GM18873 (cell line): ENCODE data around the gene DCAF7.

Experiments
- ATAC-seq: cut with Tn5 transposase; IDR thresholded peaks from one replicate; pipeline ENCODE4 v1.9.1; 2021; ENCODE audit warnings: mild to moderate bottlenecking, moderate library complexity, moderate number of reproducible peaks; ENCODE audit not compliant: unreplicated experiment, low FRiP score

The DCAF7 gene

GRCh38 chr17:63549946-63550816, at the start of gene DCAF7:
TSS of gene DCAF7 (plus strand) at chr17:63550477. CDS start at chr17:63550678, 201 bp downstream.
- peak; percentile 95 for ATAC-seq

DNA sequence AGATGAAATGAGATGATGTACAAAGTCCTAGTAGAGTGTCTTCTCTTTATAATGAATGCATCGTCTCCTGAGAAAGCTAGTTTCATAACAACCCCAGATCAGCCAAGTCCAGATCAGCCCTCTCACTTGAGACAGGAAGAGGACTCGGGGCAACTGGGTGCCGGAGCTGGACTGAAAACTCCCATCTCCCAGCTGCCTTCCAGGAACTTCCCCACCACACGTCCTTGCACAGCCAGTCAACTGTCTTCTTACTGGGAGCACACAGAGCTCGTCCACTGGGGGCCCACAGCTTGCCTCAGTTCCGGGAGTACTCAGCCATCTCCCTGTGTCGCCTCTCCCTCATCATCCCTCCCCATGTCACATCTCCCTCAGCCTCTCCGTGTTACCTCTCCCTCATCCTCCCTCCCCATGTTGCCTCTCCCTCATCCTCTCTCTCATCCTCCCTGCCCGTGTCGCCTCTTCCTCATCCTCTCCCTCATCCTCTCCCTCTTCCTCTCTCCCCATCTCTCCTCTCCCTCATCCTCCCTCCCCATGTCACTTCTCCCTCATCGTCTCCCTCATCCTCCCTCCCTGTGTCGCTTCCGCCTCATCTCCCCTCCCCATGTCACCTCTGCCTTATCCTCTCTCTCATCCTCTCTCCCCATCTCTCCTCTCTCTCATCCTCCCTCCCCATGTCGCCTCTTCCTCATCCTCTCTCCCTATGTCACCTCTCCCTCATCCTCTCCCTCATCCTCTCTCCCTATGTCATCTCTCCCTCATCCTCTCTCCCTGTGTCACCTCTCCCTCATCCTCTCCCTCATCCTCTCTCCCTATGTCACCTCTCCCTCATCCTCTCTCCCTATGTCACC, 49.5 kb upstream of the DCAF7 start:
- no peak for ATAC-seq

GRCh38 chr17:63503341-63503705, 47.0 kb upstream of the DCAF7 start:
- no peak for ATAC-seq

GRCh38 chr17:63504261-63504660, 46.0 kb upstream of the DCAF7 start:
- ATAC-seq = no peak

DNA sequence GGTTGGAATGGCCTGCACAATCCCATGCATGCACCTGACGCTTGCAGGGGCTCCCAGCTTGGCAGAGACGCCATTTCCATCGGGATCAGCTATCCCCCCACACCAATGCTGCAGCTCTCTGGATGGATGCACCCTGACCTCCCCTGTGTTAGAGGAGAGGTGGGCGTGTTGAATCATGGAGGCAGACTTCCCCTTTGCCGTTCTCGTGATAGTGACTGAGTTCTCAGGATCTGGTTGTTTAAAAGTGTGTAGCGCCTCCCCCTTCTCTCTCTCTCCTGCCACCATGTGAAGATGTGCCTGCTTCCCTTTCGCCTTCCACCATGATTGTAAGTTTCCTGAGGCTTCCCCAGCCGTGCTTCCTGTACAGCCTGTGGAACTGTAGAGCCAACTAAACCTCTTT, 44.9 kb upstream of the DCAF7 start:
- no peak for ATAC-seq

- no peak for ATAC-seq
Observed at GRCh38 chr17:63506627-63507026, 43.6 kb upstream of the DCAF7 start.

GRCh38 chr17:63511331-63511730, 38.9 kb upstream of the DCAF7 start:
- no peak for ATAC-seq

GRCh38 chr17:63512388-63512787, 37.9 kb upstream of the DCAF7 start:
- no peak for ATAC-seq

DNA sequence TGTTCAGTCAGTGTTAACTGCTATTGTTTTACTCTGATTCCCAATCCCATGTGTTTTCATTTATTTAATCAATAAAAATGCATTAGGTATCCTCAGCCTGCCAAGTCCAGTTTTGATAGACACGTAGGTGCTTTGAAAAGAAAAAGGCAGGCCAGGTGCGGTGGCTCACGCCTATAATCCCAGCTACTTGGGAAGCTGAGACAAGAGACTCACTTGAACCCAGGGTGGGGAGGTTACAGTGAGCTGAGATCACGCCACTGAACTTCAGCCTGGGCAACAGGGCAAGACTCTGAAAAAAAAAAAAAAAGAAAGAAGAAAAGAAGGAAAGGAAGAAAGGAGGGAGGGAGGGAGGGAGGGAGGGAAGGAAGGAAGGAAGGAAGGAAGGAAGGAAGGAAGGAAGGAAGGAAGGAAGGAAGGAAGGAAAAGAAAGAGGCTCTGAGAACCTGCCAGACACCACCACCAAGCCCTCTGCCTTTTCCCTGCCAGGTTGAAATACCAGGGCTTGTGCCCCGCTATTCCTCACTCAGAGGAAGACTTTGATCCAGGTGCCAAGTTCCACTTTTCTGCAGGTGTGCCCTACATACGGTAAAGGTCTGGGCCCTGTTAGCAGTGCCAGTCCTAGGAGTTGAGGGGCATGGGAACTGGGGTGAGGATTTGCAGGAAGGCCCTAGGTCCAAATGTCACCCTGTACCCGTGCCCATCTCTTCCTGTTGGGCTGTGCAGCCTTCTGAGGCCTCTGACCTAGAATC, 37.2 kb upstream of the DCAF7 start:
- ATAC-seq = no peak

DNA sequence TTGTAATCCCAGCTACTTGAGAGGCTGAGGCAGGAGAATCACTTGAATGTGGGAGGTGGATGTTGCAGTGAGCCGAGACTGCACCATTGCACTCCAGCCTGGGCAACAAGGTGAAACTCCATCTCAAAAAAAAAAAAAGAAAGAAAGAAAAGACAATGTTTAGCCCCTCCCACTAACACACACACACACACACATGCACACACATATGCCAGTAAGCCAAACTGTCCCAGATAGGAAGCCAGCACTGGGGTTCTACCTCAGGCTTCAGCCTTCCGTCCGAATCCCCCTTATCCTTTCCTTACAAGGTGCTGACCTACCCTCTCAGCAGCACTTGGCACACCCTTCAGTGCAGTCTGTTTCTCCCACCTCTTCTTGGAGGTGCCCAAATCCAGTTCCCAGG, 35.8 kb upstream of the DCAF7 start:
- no peak for ATAC-seq

DNA sequence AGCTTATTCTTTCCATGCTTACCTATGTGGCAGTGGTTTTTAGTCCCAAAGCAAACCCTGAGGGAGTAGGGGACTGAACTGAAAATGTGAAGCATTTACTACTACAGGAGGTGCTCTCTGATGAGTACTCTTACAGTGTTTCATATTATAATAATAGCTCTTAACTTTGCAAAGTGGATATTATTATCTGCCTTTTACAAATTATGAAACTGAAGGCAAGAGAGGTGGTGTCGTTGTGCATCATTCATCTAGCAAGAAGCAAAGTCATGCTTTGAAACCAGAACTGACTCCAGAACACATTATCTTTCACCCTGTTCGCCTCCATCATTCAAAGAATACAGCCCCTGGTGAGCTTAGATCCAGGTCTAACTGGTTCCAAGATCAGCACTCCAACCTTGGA, 35.3 kb upstream of the DCAF7 start:
- ATAC-seq = no peak

DNA sequence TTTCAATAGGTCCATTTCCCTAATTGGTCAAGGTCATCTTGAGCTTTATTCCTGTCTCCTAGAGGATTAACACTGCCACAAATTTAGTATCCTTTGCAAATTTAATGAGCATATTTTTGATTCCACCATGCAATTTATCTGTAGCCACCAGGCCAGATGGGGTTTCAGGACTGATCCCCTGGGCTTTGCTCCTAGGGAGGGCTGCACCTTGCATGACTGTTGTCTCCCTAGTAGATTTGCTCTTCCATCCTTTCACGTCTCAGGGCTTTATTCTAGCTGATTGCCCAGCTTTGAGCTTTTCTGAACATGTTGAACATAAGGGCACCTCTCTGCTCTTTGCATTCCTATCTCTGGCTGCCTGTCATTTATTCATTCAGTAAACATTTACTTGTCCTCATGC, 34.9 kb upstream of the DCAF7 start:
- ATAC-seq = no peak

DNA sequence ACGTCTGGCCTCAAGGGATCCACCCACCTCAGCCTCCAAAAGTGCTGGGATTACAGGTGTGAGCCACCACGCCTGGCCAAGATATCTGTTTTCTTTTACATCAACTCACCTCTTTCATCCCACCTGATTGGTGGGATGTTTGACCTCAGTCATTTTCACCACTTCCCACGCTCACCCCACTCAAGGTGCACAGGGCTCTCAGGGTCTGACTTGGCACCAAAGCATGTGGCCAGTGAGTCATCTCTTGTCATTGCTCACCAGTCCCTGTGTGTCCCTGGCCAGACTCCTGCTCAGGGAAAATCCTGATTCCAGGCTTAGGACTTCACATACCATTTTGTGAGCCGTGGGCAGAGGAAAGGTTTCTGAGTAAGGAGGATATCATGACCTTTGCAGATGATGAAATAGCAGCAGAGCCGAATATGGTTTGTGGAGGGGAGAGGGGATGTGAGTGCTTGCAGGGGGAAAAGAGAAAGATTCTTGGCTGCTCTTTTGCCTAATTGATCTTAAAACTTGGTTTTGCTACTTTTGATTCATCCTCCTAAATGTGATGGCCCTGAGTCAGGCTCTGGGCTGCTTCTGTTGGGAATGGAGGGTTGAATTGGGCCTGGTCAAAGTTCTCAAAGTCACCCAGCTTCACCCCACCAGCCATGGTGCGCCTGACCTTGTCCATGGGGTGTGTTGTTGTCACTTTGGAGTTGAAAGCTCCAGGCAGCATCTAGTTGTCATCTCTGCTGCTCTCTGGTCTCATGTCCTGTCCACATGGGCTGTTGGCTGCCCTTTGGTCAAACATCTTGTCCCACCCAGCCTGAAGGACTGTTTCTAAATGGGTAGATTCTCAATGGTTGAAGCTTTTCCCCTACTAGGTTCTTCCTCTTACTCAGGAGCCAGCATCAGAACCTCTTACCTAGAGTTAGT, 33.1 kb upstream of the DCAF7 start:
- ATAC-seq = no peak

- ATAC-seq = no peak
Observed at GRCh38 chr17:63517825-63518534, 32.3 kb upstream of the DCAF7 start.

DNA sequence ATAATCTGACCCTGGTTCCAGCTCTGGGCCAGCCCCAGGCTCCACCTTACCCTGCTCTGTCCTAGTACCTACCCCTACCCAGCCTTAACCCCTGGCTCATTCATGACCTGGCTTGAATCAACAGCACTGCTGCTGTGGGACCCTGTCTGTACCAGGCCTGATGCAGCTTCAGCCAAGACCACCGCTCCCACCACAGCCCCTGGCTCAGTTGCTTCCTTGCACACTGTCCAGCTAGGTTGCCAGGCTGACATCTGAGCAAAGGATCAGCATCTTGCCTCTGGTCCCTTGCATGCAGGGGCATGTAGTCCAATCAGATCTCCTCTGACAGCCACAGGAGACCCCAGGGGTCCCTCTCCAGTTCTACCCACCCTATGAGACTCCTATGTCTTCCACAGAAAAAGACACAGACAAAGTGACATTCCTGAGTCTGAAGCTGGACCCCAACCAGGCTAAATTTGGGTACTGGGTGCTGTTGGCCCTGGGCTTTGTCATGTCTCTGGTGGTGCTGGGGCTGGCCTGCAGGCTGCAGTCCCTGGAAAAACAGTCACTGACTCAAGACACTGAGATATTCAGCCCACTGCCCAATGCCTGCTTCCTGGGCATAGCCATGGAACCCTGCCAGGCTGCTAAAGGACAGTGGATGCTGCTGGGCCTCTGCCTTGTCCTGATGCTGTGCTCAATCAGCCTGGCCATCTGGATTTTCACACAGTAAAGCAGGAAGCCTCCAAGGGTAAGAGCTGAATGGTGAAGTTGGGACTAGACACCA, 31.0 kb upstream of the DCAF7 start:
- ATAC-seq = no peak

DNA sequence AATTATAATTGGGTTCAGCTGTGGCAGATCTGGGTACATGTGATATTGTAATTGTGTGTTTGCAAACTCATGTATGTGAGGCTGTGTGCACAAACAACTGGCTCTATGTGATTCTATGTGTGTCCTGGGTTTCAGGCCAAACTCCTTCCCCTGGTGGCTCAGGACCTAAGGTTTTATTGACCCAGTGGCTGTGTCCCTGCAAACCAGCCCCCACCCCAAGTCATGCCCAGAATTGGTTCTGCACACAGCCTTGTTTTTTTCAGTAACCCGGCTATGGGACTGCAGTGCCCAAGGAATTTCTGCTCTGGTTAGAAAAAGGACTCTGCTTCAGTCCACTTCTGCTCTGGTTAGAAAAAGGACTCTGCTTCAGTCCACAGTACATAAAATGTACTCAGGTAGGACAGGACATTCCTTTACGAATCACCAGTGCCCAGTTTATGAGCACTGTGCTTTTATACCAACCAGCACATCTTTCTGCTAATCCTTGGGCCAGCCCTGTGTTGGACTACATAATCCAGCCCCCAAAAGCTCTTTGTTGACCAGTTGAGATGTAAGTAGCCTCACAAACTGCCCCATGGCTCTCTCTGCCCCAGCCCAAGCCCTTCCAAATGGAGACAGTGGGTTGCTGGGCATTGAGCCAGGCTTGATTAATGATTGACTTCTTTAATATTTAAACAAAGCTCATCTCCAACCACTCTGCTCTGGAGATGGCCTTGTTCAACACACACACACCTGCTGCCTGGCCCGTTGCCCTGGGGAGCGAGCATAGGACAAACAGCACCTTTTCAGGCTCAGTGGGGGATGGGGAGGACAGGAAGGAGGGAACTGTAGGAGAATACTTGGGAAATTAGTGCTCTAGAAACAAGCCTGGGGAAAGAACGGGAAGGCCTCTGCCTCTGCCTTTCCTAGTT, 30.1 kb upstream of the DCAF7 start:
- no peak for ATAC-seq

DNA sequence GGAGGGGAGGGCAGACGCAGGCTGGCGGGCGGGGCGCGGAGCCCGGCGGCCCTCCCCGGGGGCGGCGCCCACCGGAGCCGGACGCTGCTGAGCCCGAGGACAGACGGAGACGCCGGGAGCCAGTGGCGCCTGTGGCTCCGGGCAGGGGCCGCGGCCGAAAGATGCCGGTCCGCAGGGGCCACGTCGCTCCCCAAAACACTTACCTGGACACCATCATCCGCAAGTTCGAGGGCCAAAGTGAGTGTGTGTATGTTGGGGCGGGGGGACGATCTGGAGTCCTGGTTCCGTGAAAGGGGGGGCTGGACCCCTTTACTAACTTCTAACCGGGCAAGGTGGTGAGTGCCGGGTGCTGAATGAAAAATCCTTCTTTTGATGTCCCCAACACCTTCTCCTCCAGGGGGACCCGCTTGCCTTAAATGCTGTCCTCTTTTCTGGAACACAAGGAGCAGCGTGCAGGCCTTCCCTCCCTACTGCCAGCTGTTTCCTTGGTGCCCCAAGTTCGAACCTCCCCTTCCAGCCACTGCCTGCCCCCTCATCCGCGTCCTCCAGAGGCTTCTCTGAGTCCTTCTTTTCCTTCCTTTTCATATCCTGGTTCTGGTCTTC, 26.9 kb upstream of the DCAF7 start, which contains the start of gene KCNH6:
KCNH6 (plus strand) TSS at position 106 of the 603 bp plus-strand sequence; CDS start at position 162, 56 bp downstream.
- ATAC-seq = no peak
